T-helper 17 cell (primary cell): ENCODE data around the gene POTEB. TPM values are rescaled to one million over a fixed set of nuclear protein-coding genes. Genes with fewer than 3 reads are reported as not detected.
"Not testable (repeated sequence)": the region's sequence is repeated elsewhere in the genome, so short reads cannot be mapped to it uniquely, and the experiment has no call there.

Source experiments
- ATAC-seq: fragments of 150-1000 bp; cut with Tn5 transposase; 2 replicates; pipeline ENCODE4 v1.10.0; 2021; ENCODE audit warnings: mild to moderate bottlenecking, moderate library complexity
- DNase-seq, 3 donors: peaks; one replicate each; pipeline versions ENCODE4 v3.0.0 to v3.0.0-alpha.2; 2020 to 2021
- H3K9me3 ChIP-seq: one replicate; pipeline ENCODE4 v1.7.0; 2013; ENCODE audit warnings: low read length, mild to moderate bottlenecking; ENCODE audit not compliant: control insufficient read depth, poor library complexity, severe bottlenecking
- H3K27ac Mint-ChIP-seq: one replicate; pipeline ENCODE4 v1.8.0; 2022; ENCODE audit warnings: mild to moderate bottlenecking, moderate library complexity, mixed read lengths
- H3K27me3 Mint-ChIP-seq: one replicate; pipeline ENCODE4 v1.8.0; 2022; ENCODE audit warnings: mixed read lengths
- H3K36me3 Mint-ChIP-seq: one replicate; pipeline ENCODE4 v1.8.0; 2022; ENCODE audit warnings: low read depth, mixed read lengths
- H3K4me1 Mint-ChIP-seq: one replicate; pipeline ENCODE4 v1.8.0; 2022; ENCODE audit warnings: mild to moderate bottlenecking, mixed read lengths
- H3K4me3 Mint-ChIP-seq: one replicate; pipeline ENCODE4 v1.8.0; 2022; ENCODE audit warnings: mild to moderate bottlenecking, moderate library complexity, mixed read lengths
- total RNA-seq, 4 donors: library from RNA in 2 of 4; stranded (reverse) in 2 of 4; gene quantifications; one replicate each; pipeline ENCODE4 v1.2.3 and lab custom pipeline; 2022 to 2026

Gene POTEB
- not detected for total RNA-seq
- 0 reads per million in 2 donors for total RNA-seq (lab: John Stamatoyannopoulos, UW)

DNA sequence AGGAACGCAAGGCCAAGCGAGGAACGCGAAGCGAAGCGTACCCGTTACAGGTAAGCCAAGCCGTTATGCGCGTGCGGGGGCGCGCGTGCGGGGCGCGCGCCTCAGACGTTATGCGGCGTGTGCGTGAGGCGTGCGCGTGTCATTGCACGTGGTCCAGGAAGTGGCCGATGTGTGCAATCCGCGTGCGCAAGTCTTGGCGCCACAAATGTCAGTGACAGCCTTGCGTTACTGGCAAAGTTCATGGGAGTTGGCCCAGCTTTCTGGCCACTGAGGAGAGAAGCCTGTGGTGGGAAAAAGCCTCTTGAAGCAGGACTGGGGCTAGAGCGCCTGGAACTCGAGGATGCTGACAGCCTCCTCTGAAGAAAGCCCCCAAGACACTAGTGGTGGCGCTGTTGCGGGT, at the start of gene POTEB:
Gene POTEB (minus strand): TSS at position 101 of the 400 bp plus-strand sequence. CDS start 489 bp downstream, outside the sequence.
- not testable (repeated sequence) for H3K27ac Mint-ChIP-seq, H3K4me3 Mint-ChIP-seq, ATAC-seq, H3K27me3 Mint-ChIP-seq, DNase-seq, H3K4me1 Mint-ChIP-seq, H3K9me3 ChIP-seq, H3K36me3 Mint-ChIP-seq

DNA sequence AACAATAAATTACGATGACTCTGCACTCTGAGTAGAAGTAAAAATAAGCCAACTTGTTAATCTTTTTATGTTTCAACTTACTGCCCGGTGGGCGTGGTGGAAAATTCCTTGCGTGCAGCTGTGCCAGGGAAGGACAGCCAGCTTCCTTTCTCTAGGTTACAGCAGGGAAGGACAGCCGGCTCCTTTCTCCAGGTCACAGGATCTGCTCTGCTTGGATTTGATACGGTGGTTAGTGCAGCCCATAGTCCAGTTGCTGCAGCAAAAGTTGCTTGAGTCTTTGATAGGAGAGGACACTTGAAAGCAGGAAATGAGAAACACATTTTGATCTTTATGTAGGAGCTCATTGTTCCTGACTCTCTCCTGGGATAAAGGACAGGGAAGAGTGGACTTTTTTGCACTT, 13.4 kb upstream of the POTEB start:
- not testable (repeated sequence) for H3K4me1 Mint-ChIP-seq, H3K9me3 ChIP-seq, H3K4me3 Mint-ChIP-seq

DNA sequence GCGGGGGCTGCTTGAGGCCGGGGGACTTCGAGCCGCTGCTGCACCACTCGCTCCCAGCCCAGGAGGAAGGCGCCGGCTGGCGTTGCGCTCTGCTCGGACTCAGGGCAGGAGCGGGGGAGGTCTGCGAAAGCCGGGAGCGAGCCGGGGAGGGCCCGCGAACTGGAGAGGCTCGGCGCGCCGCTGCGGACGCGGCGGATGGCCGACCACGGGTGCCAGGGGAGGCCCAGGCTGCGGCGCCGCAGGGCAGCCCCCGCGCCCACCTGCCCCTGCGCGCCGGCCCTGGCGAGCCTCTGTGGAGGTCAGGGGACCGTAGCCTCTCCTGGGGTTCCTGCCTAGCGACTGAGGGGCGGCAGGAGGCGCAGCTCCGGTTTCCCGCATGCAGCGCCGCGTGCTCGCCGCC, 12.0 kb upstream of the POTEB start:
- H3K4me3 Mint-ChIP-seq = not testable (repeated sequence)

More for the DNA sequence above, 13.4 kb upstream of the POTEB start:
- H3K27me3 Mint-ChIP-seq, H3K27ac Mint-ChIP-seq, ATAC-seq, H3K36me3 Mint-ChIP-seq, DNase-seq: not testable (repeated sequence)

DNA sequence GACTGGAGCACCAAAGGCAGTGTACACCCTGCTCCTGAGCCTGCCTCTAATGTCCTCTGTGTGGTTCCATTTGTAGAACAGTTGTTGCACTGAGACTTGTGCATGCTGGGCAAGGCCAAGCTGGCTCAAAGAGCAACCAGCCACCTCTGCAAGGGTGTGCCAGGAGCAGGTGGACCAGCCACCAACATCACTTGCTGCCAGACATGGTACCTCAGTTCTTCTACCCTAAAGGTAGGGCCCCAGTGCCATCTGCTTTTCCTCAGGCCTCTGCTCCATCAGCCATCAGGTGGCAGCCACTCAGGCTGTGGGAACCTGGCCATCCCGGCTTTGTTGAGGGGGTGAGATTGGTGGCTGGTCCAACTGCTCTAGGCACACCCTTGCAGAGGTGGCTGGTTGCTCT, 38.7 kb downstream of the POTEB start:
- not testable (repeated sequence) for ATAC-seq, H3K27ac Mint-ChIP-seq, H3K4me3 Mint-ChIP-seq, H3K36me3 Mint-ChIP-seq, H3K27me3 Mint-ChIP-seq, H3K9me3 ChIP-seq, DNase-seq, H3K4me1 Mint-ChIP-seq

More for the DNA sequence above, 12.0 kb upstream of the POTEB start:
- ATAC-seq, H3K9me3 ChIP-seq, H3K4me1 Mint-ChIP-seq, H3K27ac Mint-ChIP-seq, H3K27me3 Mint-ChIP-seq, H3K36me3 Mint-ChIP-seq, DNase-seq: not testable (repeated sequence)

Other genes with a start within 250 kb of the POTEB start
- not detected for gene OR4M2, start 202.8 kb upstream of the POTEB start, total RNA-seq